GM12878 (cell line): Measurements from ENCODE around the gene CCDC27. TPM values are rescaled to one million over a fixed set of nuclear protein-coding genes. Genes with fewer than 3 reads are reported as not detected.
A peak's percentile ranks its signal among the peaks of the same experiment; 100 is the strongest.

Experiments
- ATAC-seq: fragments of 200-7000 bp; cut with Tn5 transposase; 3 replicates; pipeline ENCODE4 v1.9.1; 2020; ENCODE audit warnings: mild to moderate bottlenecking, moderate library complexity
- BruUV-seq: library from RNA; stranded (reverse); fragments of 400-500 nt; replicated peaks from 2 replicates; lab custom pipeline; 2021; lab: Mats Ljungman, UMichigan
- CTCF ChIA-PET: fragments of 300-600 bp; sonication (Branson Sonifier 250); formaldehyde crosslinking; extraction: SDS; loops from one replicate; lab custom pipeline; 2021; ENCODE audit warnings: inconsistent platforms; lab: Yijun Ruan, JAX
- POLR2A ChIA-PET: fragments of 350-600 bp; formaldehyde crosslinking; extraction: SDS; loops from one replicate; lab custom pipeline; 2021; ENCODE audit warnings: inconsistent platforms; lab: Charles Lee
- RAD21 ChIA-PET: fragments of 300-600 bp; sonication (Branson Sonifier 250); formaldehyde crosslinking; loops from one replicate; lab custom pipeline; 2023; ENCODE audit warnings: antibody characterized with exemption; ENCODE audit not compliant: unreplicated experiment; lab: Charles Lee
- SMC1A ChIA-PET: fragments of 300-600 bp; sonication (Branson Sonifier 250); formaldehyde crosslinking; loops from one replicate; lab custom pipeline; 2023; ENCODE audit not compliant: unreplicated experiment, uncharacterized antibody; lab: Charles Lee
- DNase-seq: peaks from one replicate; pipeline ENCODE4 v3.0.0-alpha.2; 2011; ENCODE audit warnings: low read depth, low spot score
- FAIRE-seq: peaks from 3 replicates; lab custom pipeline; 2011; peaks lifted over from hg19 to GRCh38; lab: Jason Lieb, UNC
- H2AFZ ChIP-seq: 2 replicates; pipeline ENCODE4 v1.6.0; 2011; ENCODE audit warnings: low read depth, low read length, control low read depth; ENCODE audit not compliant: control insufficient read depth
- H3K27ac ChIP-seq: 2 replicates; pipeline ENCODE4 v1.5.1; 2011; ENCODE audit warnings: control low read depth; ENCODE audit not compliant: control insufficient read depth, insufficient read depth
- H3K27me3 ChIP-seq, 2 experiments: replicated peaks in 1 of 2; 2 replicates each; pipeline versions ENCODE4 v1.6.0 to v1.6.1; 2011; ENCODE audit warnings: low read length in 1 of 2; ENCODE audit not compliant: control insufficient read depth in 2 of 2, insufficient read depth in 2 of 2
- H3K36me3 ChIP-seq, 2 experiments: 2 replicates each; pipeline ENCODE4 v1.5.1; 2011; ENCODE audit warnings: low read length in 1 of 2; ENCODE audit not compliant: control insufficient read depth in 2 of 2, insufficient read depth in 2 of 2
- H3K4me1 ChIP-seq: 2 replicates; pipeline ENCODE4 v1.6.1; 2011; ENCODE audit warnings: mild to moderate bottlenecking, low read length, moderate library complexity, mixed read lengths; ENCODE audit not compliant: control insufficient read depth, insufficient read depth
- H3K4me2 ChIP-seq: 2 replicates; pipeline ENCODE4 v1.6.0; 2011; ENCODE audit warnings: control low read depth; ENCODE audit not compliant: control insufficient read depth, insufficient read depth
- H3K4me3 ChIP-seq: fragments of 200-600 bp; sonication (generic); 2 replicates; pipeline ENCODE4 v1.5.1; 2016
- H3K79me2 ChIP-seq: 2 replicates; pipeline ENCODE4 v1.6.0; 2011; ENCODE audit warnings: low read length; ENCODE audit not compliant: control insufficient read depth, insufficient read depth
- H3K9ac ChIP-seq: 2 replicates; pipeline ENCODE4 v1.8.0; 2011; ENCODE audit warnings: low read length, control low read depth, mixed read lengths; ENCODE audit not compliant: control insufficient read depth, insufficient read depth
- H3K9me3 ChIP-seq: replicated peaks from 3 replicates; pipeline ENCODE4 v1.5.1; 2011; ENCODE audit warnings: mild to moderate bottlenecking, low read length; ENCODE audit not compliant: control insufficient read depth, insufficient read depth
- H4K20me1 ChIP-seq: 2 replicates; pipeline ENCODE4 v1.6.0; 2011; ENCODE audit not compliant: control insufficient read depth, insufficient read depth
- HDAC2 ChIP-seq: fragments of 200-600 bp; sonication (generic); IDR thresholded peaks from 2 replicates; pipeline ENCODE4 v1.6.1; 2017
- IKZF2 ChIP-seq, 2 experiments: fragments of 450-650 bp; IDR thresholded peaks; 2 replicates each; pipeline ENCODE4 v1.6.1; 2017; ENCODE audit warnings: mild to moderate bottlenecking in 2 of 2, moderate library complexity in 2 of 2
- REST ChIP-seq: IDR thresholded peaks from 2 replicates; pipeline ENCODE4 v1.6.1; 2012; ENCODE audit warnings: mild to moderate bottlenecking, low read depth, low read length
- SPI1 ChIP-seq: IDR thresholded peaks from 2 replicates; pipeline ENCODE4 v1.6.1; 2011; ENCODE audit warnings: low read depth, mild to moderate bottlenecking, low read length, moderate library complexity, borderline replicate concordance; ENCODE audit not compliant: insufficient read depth
- ZNF622 ChIP-seq: fragments of 450-650 bp; IDR thresholded peaks from 2 replicates; pipeline ENCODE4 v1.6.1; 2017; ENCODE audit warnings: mild to moderate bottlenecking, inconsistent platforms
- WGBS: methylation state at CpG from one replicate; pipeline ENCODE4 v1.1.6; 2016; ENCODE audit warnings: low lambda C conversion rate; ENCODE audit not compliant: insufficient replicate concordance, insufficient coverage; ENCODE audit errors: missing lambda C conversion rate; 5-methylcytosine and 5-hydroxymethylcytosine counted together
- in situ Hi-C: fragments of 300-500 bp; cut with MboI; formaldehyde crosslinking; loops from 9 replicates; pipeline ENCODE4 v1.14.3; 2018; ENCODE audit warnings: mixed read lengths
- intact Hi-C: fragments of 100-400 bp; cut with micrococcal nuclease; formaldehyde crosslinking; loops from one replicate; pipeline ENCODE4 v1.14.2; 2022; ENCODE audit not compliant: unreplicated experiment
- polyA plus RNA-seq, 11 experiments: library from polyadenylated mRNA; depleted of rRNA in 4 of 11; unstranded in 6 of 11; stranded (reverse) in 5 of 11; fragments of >200 nt; fragmentation: Nextera tagmentation in 4 of 11; fragmentation: Illumina TruSeq in 1 of 11; extraction: Ambion mirVana in 4 of 11; extraction: Trizol in 1 of 11; gene quantifications; 1 replicate in 1 of 11; 2 replicates in 10 of 11; pipeline versions ENCODE4 v1.2.1 to v1.2.3, GENCODE V29; 2011 to 2016; ENCODE audit warnings: inconsistent platforms in 2 of 11, missing spikeins in 2 of 11, low read depth in 1 of 11
- total RNA-seq, 4 experiments: library from RNA; depleted of rRNA in 3 of 4; stranded (reverse); fragments of >200 nt in 3 of 4; fragmentation: Illumina TruSeq in 1 of 4; extraction: Trizol in 1 of 4; gene quantifications; 2 replicates each; pipeline versions ENCODE4 v1.2.1 to v1.2.3, GENCODE V29; 2013 to 2021
- TF ChIP-seq, protein P1 (sequence below): fragments of 450-650 bp; formaldehyde crosslinking; IDR thresholded peaks from 2 replicates; pipeline ENCODE4 v1.5.0; 2022; ENCODE audit warnings: mild to moderate bottlenecking, missing genetic modification characterization
- TF ChIP-seq, protein P2 (sequence below): fragments of 450-650 bp; IDR thresholded peaks from 2 replicates; pipeline ENCODE4 v1.6.1; 2018; ENCODE audit warnings: borderline replicate concordance, mild to moderate bottlenecking; ENCODE audit not compliant: partially characterized antibody
- TF ChIP-seq, protein P3 (sequence below): fragments of 450-650 bp; IDR thresholded peaks from 2 replicates; pipeline ENCODE4 v1.6.1; 2017; ENCODE audit warnings: borderline replicate concordance

CCDC27 gene
- total and polyA plus RNA-seq, 10 of the 15 experiments (the other 5 are each of a cell fraction or from before 2014, with no cell fraction given), result 0.05 TPM; not detected in 9

DNA sequence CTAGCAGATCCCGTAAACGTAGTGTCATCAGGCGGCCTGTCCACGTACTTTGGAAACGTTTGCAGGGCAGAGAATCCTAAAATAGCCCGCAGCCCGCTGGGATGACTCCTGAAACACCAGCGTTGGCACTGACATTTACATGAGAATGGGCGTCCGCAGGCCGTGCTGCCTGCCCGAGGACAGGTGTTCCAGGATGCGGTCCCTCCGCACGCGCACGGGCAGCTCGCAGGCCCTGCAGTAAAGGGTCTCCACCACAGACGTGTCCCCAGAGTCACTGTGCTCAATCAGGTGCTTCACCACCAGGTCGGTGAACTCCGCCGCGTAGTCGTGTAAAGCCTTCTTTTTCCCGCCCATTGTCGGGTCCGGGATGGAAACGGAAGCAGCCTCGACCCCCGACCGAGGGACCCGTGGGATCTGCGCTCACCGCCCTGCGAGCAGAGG, 5.8 kb upstream of the CCDC27 start:
- 20% methylated on average over 35 of the region's 35 CpGs for WGBS
- DNase-seq, result no peak
- POLR2A ChIA-PET, result no interaction called here
- Histone ChIP-seq H3K4me1 (peaks cover 11% of the 10 kb centered on the region), H3K27ac (no peak overlapping the region), H4K20me1 (no peaks in the 10 kb centered on the region), H3K9me3 (no peaks in the 10 kb centered on the region), H3K4me2 (peak overlapping the region; percentile 87), H3K4me3 (peak overlapping the region; percentile 70), H2AFZ (peak overlapping the region; percentile 63), H3K27me3 (no peaks in the 10 kb centered on the region), H3K9ac (peak overlapping the region; percentile 54), H3K79me2 (no peaks in the 10 kb centered on the region), H3K36me3 (peaks cover 2 to 3% of the 10 kb centered on the region in 2 experiments; a peak in 3 of 4 replicates)
- CTCF ChIA-PET, result no interaction called here
- intact Hi-C loops (no loop called here), in situ Hi-C loops (no loop called here)
- RAD21 ChIA-PET, result interaction anchor here (0.6 kb wide), 1 partner anchor 53 kb away, joined by 3 read pairs; no protein-coding TSS in a partner anchor
- FAIRE-seq, result no peak
- SMC1A ChIA-PET, result no interaction called here
- ATAC-seq, result peak; percentile 44
- BruUV-seq, result no TSS peak
- TF ChIP-seq ZNF622 (no peak), SPI1 (no peak), IKZF2 (IDR thresholded peaks at IDR 0.05) (no peak), HDAC2 (no peak), REST (no peak)
- TF ChIP-seq, protein P1, sequence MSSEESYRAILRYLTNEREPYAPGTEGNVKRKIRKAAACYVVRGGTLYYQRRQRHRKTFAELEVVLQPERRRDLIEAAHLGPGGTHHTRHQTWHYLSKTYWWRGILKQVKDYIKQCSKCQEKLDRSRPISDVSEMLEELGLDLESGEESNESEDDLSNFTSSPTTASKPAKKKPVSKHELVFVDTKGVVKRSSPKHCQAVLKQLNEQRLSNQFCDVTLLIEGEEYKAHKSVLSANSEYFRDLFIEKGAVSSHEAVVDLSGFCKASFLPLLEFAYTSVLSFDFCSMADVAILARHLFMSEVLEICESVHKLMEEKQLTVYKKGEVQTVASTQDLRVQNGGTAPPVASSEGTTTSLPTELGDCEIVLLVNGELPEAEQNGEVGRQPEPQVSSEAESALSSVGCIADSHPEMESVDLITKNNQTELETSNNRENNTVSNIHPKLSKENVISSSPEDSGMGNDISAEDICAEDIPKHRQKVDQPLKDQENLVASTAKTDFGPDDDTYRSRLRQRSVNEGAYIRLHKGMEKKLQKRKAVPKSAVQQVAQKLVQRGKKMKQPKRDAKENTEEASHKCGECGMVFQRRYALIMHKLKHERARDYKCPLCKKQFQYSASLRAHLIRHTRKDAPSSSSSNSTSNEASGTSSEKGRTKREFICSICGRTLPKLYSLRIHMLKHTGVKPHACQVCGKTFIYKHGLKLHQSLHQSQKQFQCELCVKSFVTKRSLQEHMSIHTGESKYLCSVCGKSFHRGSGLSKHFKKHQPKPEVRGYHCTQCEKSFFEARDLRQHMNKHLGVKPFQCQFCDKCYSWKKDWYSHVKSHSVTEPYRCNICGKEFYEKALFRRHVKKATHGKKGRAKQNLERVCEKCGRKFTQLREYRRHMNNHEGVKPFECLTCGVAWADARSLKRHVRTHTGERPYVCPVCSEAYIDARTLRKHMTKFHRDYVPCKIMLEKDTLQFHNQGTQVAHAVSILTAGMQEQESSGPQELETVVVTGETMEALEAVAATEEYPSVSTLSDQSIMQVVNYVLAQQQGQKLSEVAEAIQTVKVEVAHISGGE (CRISPR knock-in tag), result no peak
- TF ChIP-seq, protein P2, sequence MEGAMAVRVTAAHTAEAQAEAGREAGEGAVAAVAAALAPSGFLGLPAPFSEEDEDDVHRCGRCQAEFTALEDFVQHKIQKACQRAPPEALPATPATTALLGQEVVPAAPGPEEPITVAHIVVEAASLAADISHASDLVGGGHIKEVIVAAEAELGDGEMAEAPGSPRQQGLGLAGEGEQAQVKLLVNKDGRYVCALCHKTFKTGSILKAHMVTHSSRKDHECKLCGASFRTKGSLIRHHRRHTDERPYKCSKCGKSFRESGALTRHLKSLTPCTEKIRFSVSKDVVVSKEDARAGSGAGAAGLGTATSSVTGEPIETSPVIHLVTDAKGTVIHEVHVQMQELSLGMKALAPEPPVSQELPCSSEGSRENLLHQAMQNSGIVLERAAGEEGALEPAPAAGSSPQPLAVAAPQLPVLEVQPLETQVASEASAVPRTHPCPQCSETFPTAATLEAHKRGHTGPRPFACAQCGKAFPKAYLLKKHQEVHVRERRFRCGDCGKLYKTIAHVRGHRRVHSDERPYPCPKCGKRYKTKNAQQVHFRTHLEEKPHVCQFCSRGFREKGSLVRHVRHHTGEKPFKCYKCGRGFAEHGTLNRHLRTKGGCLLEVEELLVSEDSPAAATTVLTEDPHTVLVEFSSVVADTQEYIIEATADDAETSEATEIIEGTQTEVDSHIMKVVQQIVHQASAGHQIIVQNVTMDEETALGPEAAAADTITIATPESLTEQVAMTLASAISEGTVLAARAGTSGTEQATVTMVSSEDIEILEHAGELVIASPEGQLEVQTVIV, result no peak
- TF ChIP-seq, protein P3, sequence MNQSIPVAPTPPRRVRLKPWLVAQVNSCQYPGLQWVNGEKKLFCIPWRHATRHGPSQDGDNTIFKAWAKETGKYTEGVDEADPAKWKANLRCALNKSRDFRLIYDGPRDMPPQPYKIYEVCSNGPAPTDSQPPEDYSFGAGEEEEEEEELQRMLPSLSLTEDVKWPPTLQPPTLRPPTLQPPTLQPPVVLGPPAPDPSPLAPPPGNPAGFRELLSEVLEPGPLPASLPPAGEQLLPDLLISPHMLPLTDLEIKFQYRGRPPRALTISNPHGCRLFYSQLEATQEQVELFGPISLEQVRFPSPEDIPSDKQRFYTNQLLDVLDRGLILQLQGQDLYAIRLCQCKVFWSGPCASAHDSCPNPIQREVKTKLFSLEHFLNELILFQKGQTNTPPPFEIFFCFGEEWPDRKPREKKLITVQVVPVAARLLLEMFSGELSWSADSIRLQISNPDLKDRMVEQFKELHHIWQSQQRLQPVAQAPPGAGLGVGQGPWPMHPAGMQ, result no peak
